ENCODE measurements around the gene NKX1-1. TPM values are rescaled to one million over a fixed set of nuclear protein-coding genes. Genes with fewer than 3 reads are reported as not detected.

The NKX1-1 gene
- total and polyA plus RNA-seq, 2 experiments from 2014 or later: not detected

- H3K4me2 ChIP-seq: no peak overlapping the region
- TF ChIP-seq EZH2 (IDR thresholded peaks at IDR 0.05; ENCODE audit: low read depth, unreplicated experiment) (no peak), ZNF114 (CRISPR knock-in tag; IDR thresholded peaks at IDR 0.05) (no peak), POLR2AphosphoS5 (IDR thresholded peaks at IDR 0.05; ENCODE audit: low read depth) (no peak), EZH2phosphoT487 (IDR thresholded peaks at IDR 0.05; ENCODE audit: unreplicated experiment) (no peak), STAT1 (IDR thresholded peaks at IDR 0.05; ENCODE audit: unreplicated experiment) (no peak), JUNB (IDR thresholded peaks at IDR 0.05; ENCODE audit: unreplicated experiment) (no peak), CREB1 (CRISPR knock-in tag; IDR thresholded peaks at IDR 0.05; ENCODE audit: low read depth) (no peak), NANOG (IDR thresholded peaks at IDR 0.05; ENCODE audit: borderline replicate concordance) (no peak), ZNF462 (CRISPR knock-in tag; IDR thresholded peaks at IDR 0.05) (no peak), REST (IDR thresholded peaks at IDR 0.05; ENCODE audit: unreplicated experiment) (no peak), ZNF331 (CRISPR knock-in tag; IDR thresholded peaks at IDR 0.05; ENCODE audit: low read depth) (no peak)
- H4K20me1 ChIP-seq (replicated peaks; ENCODE audit: insufficient read depth): no peaks in the 10 kb centered on the region; the same call in 1 of the 2 replicates
- DNase-seq (ENCODE audit: low spot score) (no peak), ATAC-seq (no peak)
- Mint-ChIP-seq H3K4me1 (no peaks in the 10 kb centered on the region), H3K36me3 (ENCODE audit: low read depth) (peaks cover 3% of the 10 kb centered on the region; the same call in 2 of the 3 replicates), H3K27me3 (ENCODE audit: insufficient read depth, low read depth, poor library complexity) (peaks cover 4% of the 10 kb centered on the region), H3K4me3 (no peak overlapping the region), H3K9me3 (no peaks in the 10 kb centered on the region), H3K27ac (no peak overlapping the region)
- H3K9me2 ChIP-seq (ENCODE audit: insufficient read depth): no peaks in the 10 kb centered on the region
- no peak overlapping the region for H2AFZ ChIP-seq
- no peaks in the 10 kb centered on the region for H3K4me1 ChIP-seq (ENCODE audit: insufficient read depth)
- H3K36me3 ChIP-seq (ENCODE audit: insufficient read depth): no peaks in the 10 kb centered on the region
- H3K27ac ChIP-seq (ENCODE audit: low read depth): no peak overlapping the region
- H3F3A ChIP-seq (replicated peaks; ENCODE audit: low read depth): no peaks in the 10 kb centered on the region
- no peaks in the 10 kb centered on the region for H3K27me3 ChIP-seq (ENCODE audit: insufficient read depth)
- no peak overlapping the region for H3K4me3 ChIP-seq
- H3K79me2 ChIP-seq (replicated peaks; ENCODE audit: insufficient read depth): no peaks in the 10 kb centered on the region
Measured at GRCh38 chr4:1374706-1375045, 31.6 kb downstream of the NKX1-1 start.
